Activated B cell treated with CpG ODN at 0.5 μM for 24 hours (primary cell): ENCODE results near the gene ANAPC16. TPM values are rescaled to one million over a fixed set of nuclear protein-coding genes. Genes with fewer than 3 reads are reported as not detected.

Experiments
- ATAC-seq: fragments of 200-7000 bp; cut with Tn5 transposase; one replicate; pipeline ENCODE4 v1.10.0; 2021; ENCODE audit warnings: low read depth, mild to moderate bottlenecking, moderate library complexity
- CTCF ChIA-PET: fragments of 350-600 bp; sonication (Branson Sonifier 250); formaldehyde crosslinking; loops from one replicate; lab custom pipeline; 2021; ENCODE audit warnings: antibody characterized with exemption; lab: Charles Lee
- POLR2A ChIA-PET: fragments of 350-600 bp; sonication (Branson Sonifier 250); formaldehyde crosslinking; loops from one replicate; lab custom pipeline; 2021; ENCODE audit warnings: antibody characterized with exemption; lab: Charles Lee
- DNase-seq: peaks from one replicate; pipeline ENCODE4 v3.0.0; 2022
- H3K27ac Mint-ChIP-seq: one replicate; pipeline ENCODE4 v1.8.0; 2020; ENCODE audit warnings: mixed read lengths
- H3K27me3 Mint-ChIP-seq: one replicate; pipeline ENCODE4 v1.8.0; 2021; ENCODE audit warnings: mixed read lengths
- H3K36me3 Mint-ChIP-seq: one replicate; pipeline ENCODE4 v1.8.0; 2021; ENCODE audit warnings: low read depth, mixed read lengths
- H3K4me1 Mint-ChIP-seq: one replicate; pipeline ENCODE4 v1.8.0; 2021; ENCODE audit warnings: mixed read lengths
- H3K4me3 Mint-ChIP-seq: one replicate; pipeline ENCODE4 v1.8.0; 2020; ENCODE audit warnings: mild to moderate bottlenecking, mixed read lengths
- H3K9me3 Mint-ChIP-seq: one replicate; pipeline ENCODE4 v1.8.0; 2020; ENCODE audit warnings: mixed read lengths
- CTCF ChIP-seq: fragments of 200-600 bp; IDR thresholded peaks from one replicate; pipeline ENCODE4 v1.8.0; 2022; ENCODE audit warnings: antibody characterized with exemption, mild to moderate bottlenecking
- intact Hi-C: fragments of 100-400 bp; cut with micrococcal nuclease; formaldehyde crosslinking; loops from one replicate; pipeline ENCODE4 v1.15.1; 2024
- total RNA-seq: library from RNA; stranded (reverse); gene quantifications from 2 replicates; pipeline ENCODE4 v1.2.3, GENCODE V29; 2022

The ANAPC16 gene
- total RNA-seq, 1 donor from 2014 or later: 137 TPM

GRCh38 chr10:72233621-72234020 lies 17.8 kb downstream of the ANAPC16 start:
- Mint-ChIP-seq H3K4me1 (peaks cover 17% of the 10 kb centered on the region), H3K9me3 (no peaks in the 10 kb centered on the region), H3K4me3 (no peak overlapping the region), H3K36me3 (peaks cover 67% of the 10 kb centered on the region), H3K27ac (no peak overlapping the region), H3K27me3 (no peaks in the 10 kb centered on the region)
- TF ChIP-seq CTCF: no peak
- POLR2A ChIA-PET: interaction anchor here (0.6 kb wide), 1 partner anchor 11 kb away, joined by 3 read pairs; no protein-coding TSS in a partner anchor
- CTCF ChIA-PET: interaction anchor here (0.7 kb wide), 1 partner anchor 101 kb away, joined by 3 read pairs; no protein-coding TSS in a partner anchor
- intact Hi-C loops: no loop called here
- ATAC-seq (no peak), DNase-seq (no peak)

- peaks cover 61% of the 10 kb centered on the region for H3K36me3 Mint-ChIP-seq
- no peak overlapping the region for H3K27ac Mint-ChIP-seq
- no peak for TF ChIP-seq CTCF
- intact Hi-C loops: no loop called here
- DNase-seq (no peak), ATAC-seq (no peak)
- ChIA-PET CTCF (interaction anchor here (1.0 kb wide), 1 partner anchor 8 kb away, joined by 3 read pairs; no protein-coding TSS in a partner anchor), POLR2A (no interaction called here)
- peaks cover 11% of the 10 kb centered on the region for H3K4me1 Mint-ChIP-seq
- no peak overlapping the region for H3K4me3 Mint-ChIP-seq
- H3K9me3 Mint-ChIP-seq: no peaks in the 10 kb centered on the region
- H3K27me3 Mint-ChIP-seq: no peaks in the 10 kb centered on the region
These were observed 18.8 kb downstream of the ANAPC16 start for GRCh38 chr10:72234560-72235095.

GRCh38 chr10:72235544-72236279 lies 19.9 kb downstream of the ANAPC16 start:
- no peak for ATAC-seq
- intact Hi-C loops: no loop called here
- Mint-ChIP-seq H3K36me3 (peaks cover 55% of the 10 kb centered on the region), H3K4me1 (peaks cover 11% of the 10 kb centered on the region), H3K27me3 (no peaks in the 10 kb centered on the region), H3K9me3 (no peaks in the 10 kb centered on the region), H3K27ac (peak overlapping the region; percentile 19), H3K4me3 (no peak overlapping the region)
- no peak for DNase-seq
- POLR2A ChIA-PET: interaction anchor here (1.3 to 2.2 kb wide), 4 partner anchors 17 to 85 kb away, joined by 3 to 8 read pairs (median 6); no protein-coding TSS in a partner anchor
- CTCF ChIA-PET: interaction anchor here (1.0 kb wide), 1 partner anchor 9 kb away, joined by 3 read pairs; no protein-coding TSS in a partner anchor
- no peak for TF ChIP-seq CTCF

GRCh38 chr10:72238392-72239175 lies 22.8 kb downstream of the ANAPC16 start:
- no peak for DNase-seq
- CTCF ChIA-PET: interaction anchor here (0.8 to 1.3 kb wide), 2 partner anchors 56 to 113 kb away, joined by 3 read pairs; no protein-coding TSS in a partner anchor
- Mint-ChIP-seq H3K4me1 (peaks cover 34% of the 10 kb centered on the region), H3K9me3 (no peaks in the 10 kb centered on the region), H3K27me3 (no peaks in the 10 kb centered on the region), H3K4me3 (no peak overlapping the region), H3K36me3 (peaks cover 39% of the 10 kb centered on the region), H3K27ac (peak overlapping the region; percentile 5)
- intact Hi-C loops: no loop called here
- POLR2A ChIA-PET: interaction anchor here (0.6 to 2.0 kb wide), 6 partner anchors 8 to 98 kb away, joined by 3 to 9 read pairs (median 4); no protein-coding TSS in a partner anchor
- no peak for TF ChIP-seq CTCF
- ATAC-seq: no peak
